DND-41 (cell line): ENCODE measurements around the gene HGS.

Experiments used
- EZH2 ChIP-seq: IDR thresholded peaks from 3 replicates; pipeline ENCODE4 v1.6.1; 2012; ENCODE audit warnings: borderline replicate concordance, low read depth, mild to moderate bottlenecking, moderate library complexity, low read length, inconsistent platforms; ENCODE audit not compliant: severe bottlenecking
- TF ChIP-seq, protein P1 (sequence below): IDR thresholded peaks from 2 replicates; pipeline ENCODE4 v1.5.1; 2012; ENCODE audit warnings: borderline replicate concordance, low read length, moderate library complexity, mild to moderate bottlenecking; ENCODE audit not compliant: poor library complexity, severe bottlenecking; ENCODE audit errors: extremely low read depth

DNA sequence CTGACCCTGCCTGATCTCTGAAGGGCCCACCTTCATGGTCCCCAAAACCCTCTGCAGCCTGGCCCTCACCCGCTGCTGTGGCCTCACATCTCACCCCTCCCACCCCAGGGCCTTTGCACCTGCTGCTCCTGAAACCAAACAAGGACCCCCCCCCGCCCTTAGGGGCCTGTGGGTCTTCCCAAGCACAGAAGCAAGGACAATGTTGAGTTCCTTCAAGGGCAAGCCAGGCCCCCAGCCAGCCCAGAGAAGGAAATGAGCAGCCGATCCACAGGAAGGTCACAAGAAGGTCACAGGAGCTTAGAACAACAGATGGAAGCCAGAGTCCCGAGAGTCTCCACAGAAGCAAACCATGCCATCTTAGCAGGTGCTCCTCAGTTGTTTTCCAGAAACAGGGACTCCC lies 27.0 kb upstream of the HGS start:
- TF ChIP-seq, protein P1, sequence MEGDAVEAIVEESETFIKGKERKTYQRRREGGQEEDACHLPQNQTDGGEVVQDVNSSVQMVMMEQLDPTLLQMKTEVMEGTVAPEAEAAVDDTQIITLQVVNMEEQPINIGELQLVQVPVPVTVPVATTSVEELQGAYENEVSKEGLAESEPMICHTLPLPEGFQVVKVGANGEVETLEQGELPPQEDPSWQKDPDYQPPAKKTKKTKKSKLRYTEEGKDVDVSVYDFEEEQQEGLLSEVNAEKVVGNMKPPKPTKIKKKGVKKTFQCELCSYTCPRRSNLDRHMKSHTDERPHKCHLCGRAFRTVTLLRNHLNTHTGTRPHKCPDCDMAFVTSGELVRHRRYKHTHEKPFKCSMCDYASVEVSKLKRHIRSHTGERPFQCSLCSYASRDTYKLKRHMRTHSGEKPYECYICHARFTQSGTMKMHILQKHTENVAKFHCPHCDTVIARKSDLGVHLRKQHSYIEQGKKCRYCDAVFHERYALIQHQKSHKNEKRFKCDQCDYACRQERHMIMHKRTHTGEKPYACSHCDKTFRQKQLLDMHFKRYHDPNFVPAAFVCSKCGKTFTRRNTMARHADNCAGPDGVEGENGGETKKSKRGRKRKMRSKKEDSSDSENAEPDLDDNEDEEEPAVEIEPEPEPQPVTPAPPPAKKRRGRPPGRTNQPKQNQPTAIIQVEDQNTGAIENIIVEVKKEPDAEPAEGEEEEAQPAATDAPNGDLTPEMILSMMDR, result no peak
- TF ChIP-seq EZH2, result no peak
